ACC112 (cell line): Measurements from ENCODE around the gene KIF2C.
"Not testable (repeated sequence)": the region's sequence is repeated elsewhere in the genome, so short reads cannot be mapped to it uniquely, and the experiment has no call there.

ENCODE experiments used
- H2AFZ ChIP-seq: fragments of 200-600 bp; sonication (generic); one replicate; pipeline ENCODE4 v1.6.0; 2017; ENCODE audit warnings: antibody characterized with exemption, low read length; ENCODE audit not compliant: unreplicated experiment
- H3K27ac ChIP-seq: fragments of 200-600 bp; sonication (generic); 2 replicates; pipeline ENCODE4 v1.5.1; 2014; ENCODE audit warnings: low read depth, mild to moderate bottlenecking, antibody characterized with exemption, low read length, moderate library complexity
- H3K27me3 ChIP-seq: fragments of 200-600 bp; sonication (generic); 2 replicates; pipeline ENCODE4 v1.6.1; 2014; ENCODE audit warnings: mild to moderate bottlenecking, antibody characterized with exemption, low read length, moderate library complexity, mixed read lengths; ENCODE audit not compliant: insufficient read depth
- H3K36me3 ChIP-seq: fragments of 200-600 bp; sonication (generic); 2 replicates; pipeline ENCODE4 v1.6.1; 2016; ENCODE audit warnings: mild to moderate bottlenecking, antibody characterized with exemption, low read length, moderate library complexity, mixed read lengths; ENCODE audit not compliant: insufficient read depth
- H3K4me1 ChIP-seq: fragments of 200-600 bp; sonication (generic); one replicate; pipeline ENCODE4 v1.6.1; 2016; ENCODE audit warnings: low read length, mixed read lengths; ENCODE audit not compliant: insufficient read depth, unreplicated experiment, control insufficient read depth
- H3K4me3 ChIP-seq: fragments of 200-600 bp; sonication (generic); 2 replicates; pipeline ENCODE4 v1.5.1; 2014; ENCODE audit warnings: mild to moderate bottlenecking, low read depth, low read length
- H3K79me2 ChIP-seq: fragments of 200-600 bp; sonication (generic); one replicate; pipeline ENCODE4 v1.6.0; 2016; ENCODE audit warnings: low read length; ENCODE audit not compliant: control insufficient read depth, unreplicated experiment, insufficient read depth

Gene KIF2C

GRCh38 chr1:44739307-44740178 is at the start of gene KIF2C:
Gene KIF2C, plus strand, starts transcription at chr1:44739837. Its CDS starts 96 bp downstream, at chr1:44739933.
- Histone ChIP-seq H3K4me1 (peaks cover 20% of the 10 kb centered on the region), H3K27me3 (no peaks in the 10 kb centered on the region), H2AFZ (peak within 1 kb of the TSS; percentile 97), H3K36me3 (no peaks in the 10 kb centered on the region), H3K4me3 (peak within 1 kb of the TSS; percentile 98), H3K27ac (peak within 1 kb of the TSS; percentile 72), H3K79me2 (peaks cover 45% of the 10 kb centered on the region)

GRCh38 chr1:44693159-44693558 is 46.5 kb upstream of the KIF2C start:
- Histone ChIP-seq H3K27me3 (no peaks in the 10 kb centered on the region), H3K79me2 (no peaks in the 10 kb centered on the region), H3K36me3 (no peaks in the 10 kb centered on the region), H3K4me1 (no peaks in the 10 kb centered on the region), H3K27ac (no peak overlapping the region), H2AFZ (no peak overlapping the region), H3K4me3 (no peak overlapping the region)

- no peak overlapping the region for H2AFZ ChIP-seq
- H3K79me2 ChIP-seq: no peaks in the 10 kb centered on the region
These were observed 45.7 kb upstream of the KIF2C start for GRCh38 chr1:44693900-44694299.

GRCh38 chr1:44694863-44695478 is 44.7 kb upstream of the KIF2C start:
- Histone ChIP-seq H3K79me2 (no peaks in the 10 kb centered on the region), H3K36me3 (no peaks in the 10 kb centered on the region), H3K27ac (no peak overlapping the region), H2AFZ (no peak overlapping the region), H3K27me3 (no peaks in the 10 kb centered on the region), H3K4me1 (no peaks in the 10 kb centered on the region), H3K4me3 (no peak overlapping the region)

More at GRCh38 chr1:44693900-44694299, 45.7 kb upstream of the KIF2C start:
- H3K4me3 ChIP-seq: no peak overlapping the region
- H3K4me1 ChIP-seq: no peaks in the 10 kb centered on the region
- H3K36me3 ChIP-seq: no peaks in the 10 kb centered on the region
- no peak overlapping the region for H3K27ac ChIP-seq
- H3K27me3 ChIP-seq: no peaks in the 10 kb centered on the region

- no peaks in the 10 kb centered on the region for H3K79me2 ChIP-seq
- H3K27ac ChIP-seq: no peak overlapping the region
- H3K27me3 ChIP-seq: no peaks in the 10 kb centered on the region
- no peaks in the 10 kb centered on the region for H3K36me3 ChIP-seq
- H3K4me1 ChIP-seq: no peaks in the 10 kb centered on the region
- H3K4me3 ChIP-seq: no peak overlapping the region
- H2AFZ ChIP-seq: no peak overlapping the region
These were observed 44.0 kb upstream of the KIF2C start for GRCh38 chr1:44695671-44696070.

GRCh38 chr1:44696101-44696500 is 43.5 kb upstream of the KIF2C start:
- Histone ChIP-seq H3K36me3 (no peaks in the 10 kb centered on the region), H3K79me2 (no peaks in the 10 kb centered on the region), H3K27ac (no peak overlapping the region), H3K27me3 (no peaks in the 10 kb centered on the region), H2AFZ (no peak overlapping the region), H3K4me1 (no peaks in the 10 kb centered on the region), H3K4me3 (no peak overlapping the region)

GRCh38 chr1:44696789-44697345 is 42.8 kb upstream of the KIF2C start:
- Histone ChIP-seq H3K4me1 (no peaks in the 10 kb centered on the region), H3K27me3 (no peaks in the 10 kb centered on the region), H2AFZ (no peak overlapping the region), H3K4me3 (no peak overlapping the region), H3K27ac (no peak overlapping the region), H3K79me2 (no peaks in the 10 kb centered on the region), H3K36me3 (no peaks in the 10 kb centered on the region)

GRCh38 chr1:44698138-44698537 is 41.5 kb upstream of the KIF2C start:
- Histone ChIP-seq H3K27ac (no peak overlapping the region), H3K4me1 (no peaks in the 10 kb centered on the region), H3K36me3 (no peaks in the 10 kb centered on the region), H3K4me3 (no peak overlapping the region), H2AFZ (no peak overlapping the region), H3K79me2 (no peaks in the 10 kb centered on the region), H3K27me3 (no peaks in the 10 kb centered on the region)

- not testable (repeated sequence) for H3K4me3 ChIP-seq, H2AFZ ChIP-seq, H3K79me2 ChIP-seq, H3K36me3 ChIP-seq, H3K27ac ChIP-seq, H3K27me3 ChIP-seq, H3K4me1 ChIP-seq
These were observed 40.3 kb upstream of the KIF2C start for GRCh38 chr1:44699375-44699774.

GRCh38 chr1:44700573-44700972 is 39.1 kb upstream of the KIF2C start:
- no peak overlapping the region for H3K4me3 ChIP-seq
- no peaks in the 10 kb centered on the region for H3K79me2 ChIP-seq
- H2AFZ ChIP-seq: no peak overlapping the region
- H3K27ac ChIP-seq: no peak overlapping the region
- H3K36me3 ChIP-seq: no peaks in the 10 kb centered on the region
- H3K27me3 ChIP-seq: no peaks in the 10 kb centered on the region
- H3K4me1 ChIP-seq: no peaks in the 10 kb centered on the region
